Spleen (tissue), 7 donors: ENCODE results near the gene ACER2.

Source experiments
- CTCF ChIP-seq, 11 experiments: fragments of 200-600 bp in 7 of 11; fragments of 450-650 bp in 4 of 11; sonication (generic) in 4 of 11; IDR thresholded peaks in 8 of 11; conservative IDR thresholded peaks in 3 of 11; 1 replicate in 7 of 11; 2 replicates in 4 of 11; pipeline versions ENCODE4 v1.4.0 to v1.8.0; 2016 to 2021; ENCODE audit warnings: antibody characterized with exemption in 11 of 11, inconsistent platforms in 4 of 11, mild to moderate bottlenecking in 1 of 11
- POLR2A ChIP-seq, 3 donors: fragments of 450-650 bp; IDR thresholded peaks; one replicate each; pipeline ENCODE4 v1.5.1; 2017; ENCODE audit warnings: antibody characterized with exemption in 3 of 3, mild to moderate bottlenecking in 1 of 3
- POLR2AphosphoS5 ChIP-seq, 3 donors: sonication (generic); formaldehyde crosslinking; IDR thresholded peaks; one replicate each; pipeline ENCODE4 v1.5.1; 2017; ENCODE audit warnings: antibody characterized with exemption in 3 of 3
- donor health status: DM: no; HTN: no; CAD: no; lungs with moderate emphysema.
- donor health status: DM: no; HTN: no; CAD: no.
- donor health status: DM: no; HTN: no; CAD: no.

- TF ChIP-seq CTCF (IDR thresholded peaks at IDR 0.05 in 8 of 11, conservative IDR thresholded peaks at IDR 0.05 in 3 of 11) (peak in 3 of 11 experiments; percentile 13 to 40 (median 19)), POLR2A (IDR thresholded peaks at IDR 0.05) (peak in 1 of 3 donors; percentile 69), POLR2AphosphoS5 (IDR thresholded peaks at IDR 0.05) (peak; percentile 93 to 97 (median 96))
These were observed at the start of gene ACER2 for GRCh38 chr9:19408693-19409400.
